CD4-positive, alpha-beta T cell (primary cell): Measurements from ENCODE around the gene RASAL3. TPM values are rescaled to one million over a fixed set of nuclear protein-coding genes. Genes with fewer than 3 reads are reported as not detected.

Source experiments
- ATAC-seq: fragments of 200-7000 bp; cut with Tn5 transposase; one replicate; pipeline ENCODE4 v1.10.0; 2022; ENCODE audit warnings: mild to moderate bottlenecking; ENCODE audit not compliant: poor library complexity
- CTCF ChIA-PET: fragments of 350-600 bp; sonication (Branson Sonifier 250); formaldehyde crosslinking; loops from one replicate; lab custom pipeline; 2021; ENCODE audit warnings: antibody characterized with exemption, inconsistent platforms; lab: Charles Lee
- POLR2A ChIA-PET: fragments of 350-600 bp; sonication (Branson Sonifier 250); formaldehyde crosslinking; loops from one replicate; lab custom pipeline; 2021; ENCODE audit warnings: antibody characterized with exemption, inconsistent platforms; lab: Charles Lee
- DNase-seq, 14 experiments: peaks; one replicate each; pipeline ENCODE4 v3.0.0-alpha.2; 2013 to 2020; ENCODE audit warnings: mixed read lengths in 2 of 14
- H3K27ac ChIP-seq, 2 donors: one replicate each; pipeline versions ENCODE4 v1.5.1 to v1.7.0; 2013; ENCODE audit warnings: low read length in 2 of 2, low read depth in 1 of 2, mild to moderate bottlenecking in 1 of 2
- H3K27me3 ChIP-seq, 2 experiments: 1 replicate in 1 of 2; 2 replicates in 1 of 2; pipeline versions ENCODE4 v1.6.1 to v1.7.0; 2013; ENCODE audit warnings: low read length in 2 of 2, control low read depth in 1 of 2, mild to moderate bottlenecking in 1 of 2, moderate library complexity in 1 of 2; ENCODE audit not compliant: insufficient read depth in 2 of 2, control insufficient read depth in 1 of 2
- H3K36me3 ChIP-seq: one replicate; pipeline ENCODE4 v1.6.1; 2013; ENCODE audit warnings: low read length, control low read depth; ENCODE audit not compliant: insufficient read depth
- H3K4me1 ChIP-seq: one replicate; pipeline ENCODE4 v1.6.1; 2013; ENCODE audit warnings: low read length, control low read depth; ENCODE audit not compliant: insufficient read depth
- H3K4me3 ChIP-seq: one replicate; pipeline ENCODE4 v1.5.1; 2013; ENCODE audit warnings: mild to moderate bottlenecking, low read length, moderate library complexity
- H3K9me3 ChIP-seq, 2 experiments: 1 replicate in 1 of 2; 2 replicates in 1 of 2; pipeline versions ENCODE4 v1.6.1 to v1.7.0; 2013; ENCODE audit warnings: low read length in 2 of 2, mild to moderate bottlenecking in 2 of 2, control low read depth in 1 of 2, moderate library complexity in 1 of 2; ENCODE audit not compliant: control insufficient read depth in 1 of 2, insufficient read depth in 1 of 2
- H3K27ac Mint-ChIP-seq: one replicate; pipeline ENCODE4 v1.8.0; 2020; ENCODE audit warnings: mixed read lengths
- H3K27me3 Mint-ChIP-seq: one replicate; pipeline ENCODE4 v1.8.0; 2021; ENCODE audit warnings: mixed read lengths
- H3K36me3 Mint-ChIP-seq: one replicate; pipeline ENCODE4 v1.8.0; 2021; ENCODE audit warnings: low read depth, mixed read lengths
- H3K4me1 Mint-ChIP-seq: one replicate; pipeline ENCODE4 v1.8.0; 2021; ENCODE audit warnings: low read depth, mixed read lengths
- H3K4me3 Mint-ChIP-seq: one replicate; pipeline ENCODE4 v1.8.0; 2020; ENCODE audit warnings: mild to moderate bottlenecking, mixed read lengths
- H3K9me3 Mint-ChIP-seq: one replicate; pipeline ENCODE4 v1.8.0; 2020; ENCODE audit warnings: mixed read lengths
- intact Hi-C, 2 experiments: fragments of 100-400 bp; cut with DNase I in 1 of 2; cut with micrococcal nuclease in 1 of 2; formaldehyde crosslinking; loops; one replicate each; pipeline versions ENCODE4 v1.15.1 to v1.9.0; 2023 to 2025; cut with DNase I, micrococcal nuclease
- polyA plus RNA-seq, 2 donors: library from polyadenylated mRNA; unstranded; fragments of 120-200 nt; gene quantifications; one replicate each; pipeline ENCODE4 v1.2.1, GENCODE V29; 2013
- total RNA-seq, 174 experiments: library from RNA in 2 of 174; stranded (reverse) in 2 of 174; gene quantifications; one replicate each; pipeline ENCODE4 v1.2.3 and lab custom pipeline; 2021 to 2026
- TF ChIP-seq, protein P1 (sequence below): fragments of 200-600 bp; IDR thresholded peaks from one replicate; pipeline ENCODE4 v1.8.0; 2022; ENCODE audit warnings: antibody characterized with exemption, mild to moderate bottlenecking

The RASAL3 gene
- total RNA-seq (10 to 100 TPM; 91.8 to 92.8 TPM), total RNA-seq (lab: John Stamatoyannopoulos, UW) (87.0 to 452 (median 200) reads per million in 172 experiments)
- polyA plus RNA-seq (2013, experiment 1 of 2), result 130 TPM
- polyA plus RNA-seq (2013, experiment 2 of 2), result 143 TPM

DNA sequence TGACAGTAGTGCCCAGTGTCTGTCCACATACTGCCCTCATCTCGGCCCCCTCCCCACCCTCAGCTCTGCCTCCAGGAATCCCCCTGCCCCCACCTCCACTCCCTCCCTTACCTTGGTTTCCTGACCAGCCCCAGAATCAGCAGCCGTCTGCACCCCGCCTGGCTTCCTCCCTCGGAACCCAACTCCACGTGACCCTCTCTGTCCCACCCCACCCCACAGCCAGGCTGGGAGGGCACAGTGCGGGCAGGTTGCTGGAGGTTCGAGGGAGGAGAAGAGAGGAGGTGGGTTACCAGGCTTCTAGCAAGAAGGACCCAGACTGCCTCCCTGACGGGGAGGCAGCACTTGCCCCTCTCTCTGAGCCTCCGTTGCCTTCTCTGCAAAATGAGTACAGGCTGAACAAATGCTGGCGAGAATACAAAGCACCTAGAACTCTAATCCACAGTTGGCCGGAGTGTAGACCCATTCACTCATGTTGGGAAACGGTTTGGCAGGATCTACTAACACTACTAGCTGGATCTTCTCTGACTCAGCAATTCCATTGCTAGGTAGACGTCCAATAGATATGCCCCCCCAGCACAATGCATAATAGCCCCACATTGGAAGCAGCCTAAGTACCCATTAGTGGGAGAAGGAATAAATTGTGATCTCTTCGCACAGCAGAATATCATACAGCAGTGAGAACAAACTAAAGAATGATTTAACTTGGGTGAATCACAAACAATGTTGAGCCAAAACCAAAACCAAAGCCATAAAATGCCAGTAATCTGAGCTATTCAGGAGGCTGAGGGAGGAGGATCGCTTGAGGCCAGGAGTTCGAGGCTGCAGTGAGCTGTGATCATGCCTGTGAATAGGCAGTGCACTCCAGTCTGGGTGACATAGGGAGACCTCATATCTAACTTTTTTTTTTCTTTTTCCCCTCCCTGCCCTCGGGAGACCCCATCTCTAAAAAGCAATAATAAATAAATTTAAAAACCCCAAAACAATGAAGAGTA is at the start of gene RASAL3:
RASAL3 (minus strand) TSS at position 151 of the 992 bp plus-strand sequence. CDS start 186 bp downstream, outside the sequence.
- Histone ChIP-seq H3K9me3 (no peaks in the 10 kb centered on the region), H3K4me1 (peaks cover 91% of the 10 kb centered on the region), H3K27me3 (no peaks in the 10 kb centered on the region), H3K27ac (peak within 1 kb of the TSS; percentile 91 to 93), H3K4me3 (peak within 1 kb of the TSS; percentile 98), H3K36me3 (peaks cover 21% of the 10 kb centered on the region)
- ChIA-PET CTCF (interaction anchor here (1.4 to 2.9 kb wide), 3 partner anchors 15 to 91 kb away, joined by 4 to 21 read pairs (median 5); partner anchors contain the start of gene AKAP8L), POLR2A (interaction anchor here (0.6 to 8.1 kb wide), 13 partner anchors 9 to 91 kb away, joined by 3 to 76 read pairs (median 10); partner anchors contain the start of genes AKAP8, AKAP8L and PGLYRP2)
- intact Hi-C loops, result loop anchor here (5.0 to 10.0 kb wide), 4 partner anchors 47 to 93 kb away; partner anchors contain the start of gene AKAP8L (in 1 of the 2)
- Mint-ChIP-seq H3K27ac (peak within 1 kb of the TSS; percentile 98), H3K27me3 (no peaks in the 10 kb centered on the region), H3K36me3 (peaks cover 41% of the 10 kb centered on the region), H3K9me3 (no peaks in the 10 kb centered on the region), H3K4me1 (peaks cover 66% of the 10 kb centered on the region), H3K4me3 (peak within 1 kb of the TSS; percentile 98)
- peak; percentile 32 to 81 (median 72) for DNase-seq
- TF ChIP-seq, protein P1, sequence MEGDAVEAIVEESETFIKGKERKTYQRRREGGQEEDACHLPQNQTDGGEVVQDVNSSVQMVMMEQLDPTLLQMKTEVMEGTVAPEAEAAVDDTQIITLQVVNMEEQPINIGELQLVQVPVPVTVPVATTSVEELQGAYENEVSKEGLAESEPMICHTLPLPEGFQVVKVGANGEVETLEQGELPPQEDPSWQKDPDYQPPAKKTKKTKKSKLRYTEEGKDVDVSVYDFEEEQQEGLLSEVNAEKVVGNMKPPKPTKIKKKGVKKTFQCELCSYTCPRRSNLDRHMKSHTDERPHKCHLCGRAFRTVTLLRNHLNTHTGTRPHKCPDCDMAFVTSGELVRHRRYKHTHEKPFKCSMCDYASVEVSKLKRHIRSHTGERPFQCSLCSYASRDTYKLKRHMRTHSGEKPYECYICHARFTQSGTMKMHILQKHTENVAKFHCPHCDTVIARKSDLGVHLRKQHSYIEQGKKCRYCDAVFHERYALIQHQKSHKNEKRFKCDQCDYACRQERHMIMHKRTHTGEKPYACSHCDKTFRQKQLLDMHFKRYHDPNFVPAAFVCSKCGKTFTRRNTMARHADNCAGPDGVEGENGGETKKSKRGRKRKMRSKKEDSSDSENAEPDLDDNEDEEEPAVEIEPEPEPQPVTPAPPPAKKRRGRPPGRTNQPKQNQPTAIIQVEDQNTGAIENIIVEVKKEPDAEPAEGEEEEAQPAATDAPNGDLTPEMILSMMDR, result no peak
- peak; percentile 41 for ATAC-seq

DNA sequence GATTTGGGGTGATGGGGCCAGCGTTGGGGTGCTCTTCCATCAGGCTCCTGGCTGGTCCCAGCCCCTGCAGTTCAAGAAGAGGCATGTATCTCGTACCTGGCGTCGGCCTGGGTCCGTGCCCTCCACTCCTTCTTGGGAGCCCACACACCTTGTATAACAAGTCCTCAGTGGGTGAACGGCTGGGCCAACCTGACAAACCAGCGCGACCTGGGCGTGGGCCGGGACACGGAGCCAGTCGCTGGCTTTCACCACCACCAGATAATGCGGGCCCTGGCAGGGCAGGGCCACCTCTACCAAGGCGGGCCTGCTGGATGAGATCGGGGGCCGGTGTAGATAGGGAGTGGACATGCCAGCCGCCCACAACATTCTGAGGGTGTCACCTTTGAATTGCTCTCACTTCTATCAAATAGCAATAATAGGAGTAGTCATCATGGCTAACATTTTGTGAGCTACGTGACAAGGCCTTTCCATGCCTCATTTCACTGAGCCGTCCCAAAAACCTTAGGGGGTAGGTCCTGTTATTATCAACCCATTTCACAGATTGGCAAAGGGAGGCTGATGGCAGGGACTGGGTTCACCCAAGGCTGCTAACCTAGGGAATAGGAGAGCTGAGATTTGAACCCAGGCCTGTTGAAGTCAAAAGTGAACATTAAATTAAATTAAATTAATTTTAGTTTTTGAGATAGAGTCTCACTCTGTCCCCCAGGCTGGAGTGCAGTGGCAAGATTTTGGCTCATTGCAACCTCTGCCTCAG is 47.5 kb upstream of the RASAL3 start:
- Histone ChIP-seq H3K9me3 (peaks cover 7 to 13% of the 10 kb centered on the region in 2 experiments), H3K27me3 (peaks cover 7 to 8% of the 10 kb centered on the region in 2 experiments), H3K36me3 (no peaks in the 10 kb centered on the region), H3K4me1 (peaks cover 39% of the 10 kb centered on the region), H3K4me3 (no peak overlapping the region), H3K27ac (no peak overlapping the region)
- Mint-ChIP-seq H3K4me3 (no peak overlapping the region), H3K4me1 (peaks cover 43% of the 10 kb centered on the region), H3K27me3 (peaks cover 18% of the 10 kb centered on the region), H3K9me3 (no peaks in the 10 kb centered on the region), H3K36me3 (peaks cover 7% of the 10 kb centered on the region), H3K27ac (no peak overlapping the region)
- ChIA-PET CTCF (interaction anchor here (1.1 kb wide), 1 partner anchor 93 kb away, joined by 3 read pairs; the partner anchor contains the start of gene AKAP8L), POLR2A (no interaction called here)
- TF ChIP-seq, protein P1, result no peak
- DNase-seq (no peak), ATAC-seq (no peak)
- intact Hi-C loops, result loop anchor here in 1 of 2 experiments (10.0 kb wide), 1 partner anchor 47 kb away; the partner anchor contains the start of gene RASAL3
